Spleen (tissue), 11 donors: ENCODE measurements around the gene MYO1G. TPM values are rescaled to one million over a fixed set of nuclear protein-coding genes. Genes with fewer than 3 reads are reported as not detected.

ENCODE experiments used
- DNase-seq: peaks from one replicate; pipeline ENCODE4 v3.0.0-alpha.2; 2020
- H3K27ac ChIP-seq, 8 donors: fragments of 200-600 bp; sonication (generic) in 7 of 8; 1 replicate in 4 of 8; 2 replicates in 4 of 8; pipeline versions ENCODE4 v1.5.0 to v1.8.0; 2016 to 2021; ENCODE audit warnings: inconsistent platforms in 4 of 8, mild to moderate bottlenecking in 4 of 8, moderate library complexity in 1 of 8
- H3K27me3 ChIP-seq, 7 donors: fragments of 200-600 bp; sonication (generic) in 6 of 7; replicated peaks in 1 of 7; 1 replicate in 4 of 7; 2 replicates in 3 of 7; pipeline versions ENCODE4 v1.5.0 to v1.8.0; 2016 to 2021; ENCODE audit warnings: inconsistent platforms in 3 of 7, mild to moderate bottlenecking in 1 of 7
- H3K36me3 ChIP-seq, 6 donors: fragments of 200-600 bp; sonication (generic) in 5 of 6; 1 replicate in 4 of 6; 2 replicates in 2 of 6; pipeline versions ENCODE4 v1.5.0 to v1.8.0; 2016 to 2021; ENCODE audit warnings: inconsistent platforms in 2 of 6
- H3K4me1 ChIP-seq, 6 donors: fragments of 200-600 bp; sonication (generic) in 5 of 6; 1 replicate in 3 of 6; 2 replicates in 3 of 6; pipeline versions ENCODE4 v1.5.0 to v1.8.0; 2016 to 2021; ENCODE audit warnings: inconsistent platforms in 3 of 6
- H3K4me3 ChIP-seq, 8 donors: fragments of 200-600 bp; sonication (generic) in 7 of 8; 1 replicate in 4 of 8; 2 replicates in 4 of 8; pipeline versions ENCODE4 v1.5.0 to v1.8.0; 2016 to 2021; ENCODE audit warnings: inconsistent platforms in 4 of 8, mild to moderate bottlenecking in 4 of 8, moderate library complexity in 2 of 8
- H3K9me3 ChIP-seq, 8 donors: fragments of 200-600 bp; sonication (generic) in 7 of 8; 1 replicate in 4 of 8; 2 replicates in 4 of 8; pipeline versions ENCODE4 v1.5.0 to v1.8.0; 2016 to 2021; ENCODE audit warnings: inconsistent platforms in 4 of 8
- POLR2A ChIP-seq, 3 donors: fragments of 450-650 bp; IDR thresholded peaks; one replicate each; pipeline ENCODE4 v1.5.1; 2017; ENCODE audit warnings: antibody characterized with exemption in 3 of 3, mild to moderate bottlenecking in 1 of 3
- POLR2AphosphoS5 ChIP-seq, 3 donors: sonication (generic); formaldehyde crosslinking; IDR thresholded peaks; one replicate each; pipeline ENCODE4 v1.5.1; 2017; ENCODE audit warnings: antibody characterized with exemption in 3 of 3
- WGBS, 5 donors: extraction: QIAGEN DNeasy Blood & Tissue Kit in 3 of 5; methylation state at CpG; one replicate each; pipeline versions ENCODE4 v1.1.5 to v1.1.7; 2013 to 2018; 5-methylcytosine and 5-hydroxymethylcytosine counted together
- intact Hi-C: fragments of 100-400 bp; cut with DNase I; formaldehyde crosslinking; loops from one replicate; pipeline ENCODE4 v1.15.0; 2023; ENCODE audit warnings: low total_unique reads
- polyA plus RNA-seq, 3 donors: library from polyadenylated mRNA; stranded (reverse); fragments of 200-250 nt; gene quantifications; one replicate each; pipeline ENCODE4 v1.2.1, GENCODE V29; 2013
- total RNA-seq, 7 donors: library from RNA; depleted of rRNA in 3 of 7; stranded (reverse); fragments of >200 nt in 3 of 7; fragmentation: NEBNext Ultra II Directional in 4 of 7; extraction: Animal tissue kit (Norgen Biotek cat#: 25700) in 4 of 7; gene quantifications; one replicate each; pipeline versions ENCODE4 v1.1.0 to v1.2.1, GENCODE V29; 2016 to 2021
- TF ChIP-seq, protein P1 (sequence below), 11 experiments: fragments of 200-600 bp in 7 of 11; fragments of 450-650 bp in 4 of 11; sonication (generic) in 4 of 11; IDR thresholded peaks in 8 of 11; conservative IDR thresholded peaks in 3 of 11; 1 replicate in 7 of 11; 2 replicates in 4 of 11; pipeline versions ENCODE4 v1.4.0 to v1.8.0; 2016 to 2021; ENCODE audit warnings: antibody characterized with exemption in 11 of 11, inconsistent platforms in 4 of 11, mild to moderate bottlenecking in 1 of 11
- donor health status: healthy with polysubstance abuse.
- donor health status: DM: no; HTN: no; CAD: no; lungs with moderate emphysema.
- donor health status: DM: no; HTN: no; CAD: no.
- donor health status: Bipolar disorder and iron deficiency.
- donor health status: healthy.
- donor health status: DM: no; HTN: no; CAD: no.
- donor health status: DM: yes; HTN: yes; CAD: no.

Gene MYO1G
- total and polyA plus RNA-seq, 10 donors, result 27.9 to 68.6 (median 59.1) TPM

DNA sequence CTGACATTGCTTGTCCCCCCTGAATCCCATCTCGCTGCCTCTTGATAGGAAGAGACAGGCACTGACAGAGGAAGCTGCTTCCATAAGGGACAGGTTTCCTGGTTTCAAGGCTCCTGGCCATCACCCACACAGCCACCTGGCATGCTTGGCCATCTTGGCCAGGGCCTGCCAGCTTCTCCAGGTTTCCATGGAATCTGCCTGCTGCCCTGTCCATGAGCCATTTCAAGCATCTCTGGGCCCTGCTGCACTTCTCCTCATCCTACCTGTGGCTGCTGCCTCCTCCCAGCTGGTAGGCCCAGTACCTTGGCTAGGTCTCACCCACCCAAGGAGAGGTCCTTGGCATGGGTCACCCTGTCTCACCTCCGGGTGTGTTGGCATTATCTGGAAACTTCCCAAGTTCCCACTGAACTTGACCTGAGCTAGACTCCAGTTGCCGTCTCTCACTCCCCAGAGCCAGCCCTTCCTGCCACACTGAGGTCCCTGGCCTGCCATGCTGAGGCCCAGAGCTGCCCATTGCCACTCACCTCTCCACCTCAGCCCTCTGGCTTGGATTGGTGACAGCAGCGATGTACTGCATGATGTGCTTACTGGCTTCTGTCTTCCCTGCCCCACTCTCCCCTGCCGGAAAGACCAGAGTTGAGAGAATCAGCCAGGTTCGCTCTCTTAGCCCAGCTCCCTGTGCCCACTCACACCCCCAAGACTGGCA, 2.6 kb downstream of the MYO1G start:
- intact Hi-C loops, result loop anchor here (10.0 kb wide), 1 partner anchor 49 kb away; no protein-coding TSS in a partner anchor
- peak overlapping the region in 1 of 8 donors; percentile 82 for H3K4me3 ChIP-seq
- peaks cover 29 to 77% (median 60%) of the 10 kb centered on the region in 6 donors for H3K4me1 ChIP-seq
- no peaks in the 10 kb centered on the region for H3K9me3 ChIP-seq
- H3K27me3 ChIP-seq, result no peaks in the 10 kb centered on the region
- 90 to 98% (median 90%) methylated on average over 6 of the region's 6 CpGs for WGBS, 5 donors
- H3K36me3 ChIP-seq, result peaks cover 0 to 60% (median 36%) of the 10 kb centered on the region in 6 donors
- peak; percentile 76 for DNase-seq
- H3K27ac ChIP-seq, result peak overlapping the region in 4 of 8 donors; percentile 88 to 94 (median 91)
- TF ChIP-seq POLR2AphosphoS5 (IDR thresholded peaks at IDR 0.05) (no peak), POLR2A (IDR thresholded peaks at IDR 0.05) (no peak)
- TF ChIP-seq, protein P1, sequence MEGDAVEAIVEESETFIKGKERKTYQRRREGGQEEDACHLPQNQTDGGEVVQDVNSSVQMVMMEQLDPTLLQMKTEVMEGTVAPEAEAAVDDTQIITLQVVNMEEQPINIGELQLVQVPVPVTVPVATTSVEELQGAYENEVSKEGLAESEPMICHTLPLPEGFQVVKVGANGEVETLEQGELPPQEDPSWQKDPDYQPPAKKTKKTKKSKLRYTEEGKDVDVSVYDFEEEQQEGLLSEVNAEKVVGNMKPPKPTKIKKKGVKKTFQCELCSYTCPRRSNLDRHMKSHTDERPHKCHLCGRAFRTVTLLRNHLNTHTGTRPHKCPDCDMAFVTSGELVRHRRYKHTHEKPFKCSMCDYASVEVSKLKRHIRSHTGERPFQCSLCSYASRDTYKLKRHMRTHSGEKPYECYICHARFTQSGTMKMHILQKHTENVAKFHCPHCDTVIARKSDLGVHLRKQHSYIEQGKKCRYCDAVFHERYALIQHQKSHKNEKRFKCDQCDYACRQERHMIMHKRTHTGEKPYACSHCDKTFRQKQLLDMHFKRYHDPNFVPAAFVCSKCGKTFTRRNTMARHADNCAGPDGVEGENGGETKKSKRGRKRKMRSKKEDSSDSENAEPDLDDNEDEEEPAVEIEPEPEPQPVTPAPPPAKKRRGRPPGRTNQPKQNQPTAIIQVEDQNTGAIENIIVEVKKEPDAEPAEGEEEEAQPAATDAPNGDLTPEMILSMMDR (IDR thresholded peaks at IDR 0.05 in 8 of 11, conservative IDR thresholded peaks at IDR 0.05 in 3 of 11), result no peak

DNA sequence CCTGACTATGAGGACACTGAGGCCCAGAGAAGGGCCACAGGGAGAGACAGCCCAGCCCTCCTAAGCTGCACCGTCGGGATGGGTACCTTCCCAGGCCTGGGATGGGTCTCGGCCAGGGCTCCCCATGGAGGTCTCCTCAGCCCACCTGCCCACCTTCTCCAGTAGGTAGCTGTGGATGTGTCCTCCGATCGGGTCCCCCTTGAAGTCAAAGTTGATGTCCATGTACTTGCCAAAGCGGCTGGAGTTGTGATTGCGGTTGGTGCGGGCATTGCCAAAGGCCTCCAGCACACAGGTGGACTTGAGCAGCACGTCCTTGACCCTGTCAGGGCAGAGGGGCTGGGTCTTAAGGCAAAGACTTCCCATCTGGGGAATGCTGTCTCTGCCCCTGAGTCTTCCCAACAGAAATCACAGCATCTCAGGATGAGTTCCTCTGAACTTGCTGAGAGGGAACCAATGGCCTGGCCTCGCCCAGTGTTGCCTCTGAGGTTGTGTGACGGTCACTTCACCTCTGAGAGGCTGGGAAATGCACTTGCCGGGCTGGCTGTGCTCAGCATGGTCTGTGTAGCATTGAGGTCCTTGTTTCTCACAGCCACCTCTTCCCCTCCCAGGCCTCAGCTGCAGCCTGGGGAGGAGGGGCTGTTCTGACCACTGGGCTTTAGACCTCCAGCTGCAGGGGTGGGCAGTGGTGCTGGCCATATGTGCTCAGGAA, 3.3 kb downstream of the MYO1G start:
- no peak for DNase-seq
- Histone ChIP-seq H3K36me3 (peaks cover 0 to 67% (median 41%) of the 10 kb centered on the region in 6 donors), H3K4me3 (no peak overlapping the region), H3K4me1 (peaks cover 23 to 70% (median 53%) of the 10 kb centered on the region in 6 donors), H3K27me3 (no peaks in the 10 kb centered on the region), H3K9me3 (no peaks in the 10 kb centered on the region), H3K27ac (peak overlapping the region in 1 of 8 donors; percentile 94)
- intact Hi-C loops, result loop anchor here (10.0 kb wide), 1 partner anchor 49 kb away; no protein-coding TSS in a partner anchor
- 92 to 96% (median 92%) methylated on average over 7 to 12 of the region's 12 CpGs for whole genome bisulfite sequencing, 5 donors
- TF ChIP-seq POLR2A (IDR thresholded peaks at IDR 0.05) (no peak), POLR2AphosphoS5 (IDR thresholded peaks at IDR 0.05) (no peak)
- TF ChIP-seq, protein P1 (IDR thresholded peaks at IDR 0.05 in 8 of 11, conservative IDR thresholded peaks at IDR 0.05 in 3 of 11), result no peak

DNA sequence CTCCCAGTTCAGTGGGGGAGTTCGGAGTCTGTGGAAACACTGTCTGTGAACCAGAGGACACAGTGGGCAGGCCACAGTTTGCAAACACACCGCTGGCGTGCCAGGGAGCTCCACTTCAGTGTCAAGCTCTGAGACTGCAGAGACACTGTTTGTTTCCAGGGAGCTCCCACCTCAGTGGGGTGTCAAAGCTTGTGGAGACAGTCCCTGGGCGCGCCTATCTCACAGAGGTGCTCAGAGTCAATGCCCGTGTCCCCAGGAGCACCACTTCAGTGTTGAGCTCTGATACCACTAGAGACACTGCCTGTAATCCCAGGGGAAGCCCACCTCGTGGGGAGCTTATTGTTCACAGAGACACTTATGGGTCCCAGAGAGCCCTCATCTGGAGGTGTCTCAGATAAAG, 4.3 kb downstream of the MYO1G start:
- Histone ChIP-seq H3K4me1 (peaks cover 14 to 61% (median 44%) of the 10 kb centered on the region in 6 donors), H3K36me3 (peaks cover 0 to 76% (median 48%) of the 10 kb centered on the region in 6 donors), H3K9me3 (no peaks in the 10 kb centered on the region), H3K27me3 (no peaks in the 10 kb centered on the region), H3K4me3 (no peak overlapping the region), H3K27ac (peak overlapping the region in 1 of 8 donors; percentile 94)
- peak; percentile 64 for DNase-seq
- TF ChIP-seq, protein P1 (IDR thresholded peaks at IDR 0.05 in 8 of 11, conservative IDR thresholded peaks at IDR 0.05 in 3 of 11), result no peak
- TF ChIP-seq POLR2A (IDR thresholded peaks at IDR 0.05), result no peak
- no peak for TF ChIP-seq POLR2AphosphoS5 (IDR thresholded peaks at IDR 0.05)
- 79 to 91% (median 89%) methylated on average over 6 to 7 of the region's 7 CpGs for WGBS, 5 donors
- intact Hi-C loops, result loop anchor here (10.0 kb wide), 1 partner anchor 50 kb away; no protein-coding TSS in a partner anchor
